MM.1S (cell line): ENCODE measurements around the gene DNAH9.

ENCODE experiments used
- DNase-seq: peaks from one replicate; pipeline ENCODE4 v3.0.0-alpha.2; 2015
- H2AFZ ChIP-seq: fragments of 300-600 bp; sonication (generic); 2 replicates; pipeline ENCODE4 v1.6.0; 2016; ENCODE audit warnings: antibody characterized with exemption, low read length
- H3F3A ChIP-seq: fragments of 300-600 bp; sonication (generic); 2 replicates; pipeline ENCODE4 v1.6.1; 2016; ENCODE audit warnings: mild to moderate bottlenecking, antibody characterized with exemption, low read length, moderate library complexity, mixed read lengths; ENCODE audit not compliant: insufficient read depth
- H3K27ac ChIP-seq: fragments of 300-600 bp; sonication (generic); 2 replicates; pipeline ENCODE4 v1.5.1; 2016; ENCODE audit warnings: mild to moderate bottlenecking, low read length
- H3K27me3 ChIP-seq: fragments of 300-600 bp; sonication (generic); replicated peaks from 2 replicates; pipeline ENCODE4 v1.6.0; 2016; ENCODE audit warnings: low read length; ENCODE audit not compliant: insufficient read depth
- H3K36me3 ChIP-seq: fragments of 300-600 bp; sonication (generic); replicated peaks from 2 replicates; pipeline ENCODE4 v1.6.1; 2016; ENCODE audit warnings: mild to moderate bottlenecking, low read length, mixed read lengths; ENCODE audit not compliant: insufficient read depth
- H3K4me1 ChIP-seq: fragments of 300-600 bp; sonication (generic); 2 replicates; pipeline ENCODE4 v1.6.1; 2016; ENCODE audit warnings: low read length, mixed read lengths
- H3K4me2 ChIP-seq: fragments of 300-600 bp; sonication (generic); 2 replicates; pipeline ENCODE4 v1.6.0; 2016; ENCODE audit warnings: low read depth, low read length
- H3K4me3 ChIP-seq: fragments of 300-600 bp; sonication (generic); 2 replicates; pipeline ENCODE4 v1.5.1; 2016; ENCODE audit warnings: low read length, mixed read lengths
- H3K79me2 ChIP-seq: fragments of 300-600 bp; sonication (generic); 2 replicates; pipeline ENCODE4 v1.6.1; 2016; ENCODE audit warnings: mixed run types, low read length, mixed read lengths
- H3K9ac ChIP-seq: fragments of 300-600 bp; sonication (generic); 2 replicates; pipeline ENCODE4 v1.6.1; 2016; ENCODE audit warnings: low read length, mixed read lengths
- H3K9me2 ChIP-seq: fragments of 300-600 bp; sonication (generic); replicated peaks from 2 replicates; pipeline ENCODE4 v1.6.1; 2016; ENCODE audit warnings: mild to moderate bottlenecking, low read length, mixed read lengths; ENCODE audit not compliant: insufficient read depth
- H3K9me3 ChIP-seq: fragments of 300-600 bp; sonication (generic); replicated peaks from 2 replicates; pipeline ENCODE4 v1.6.1; 2016; ENCODE audit warnings: mild to moderate bottlenecking, low read length, mixed read lengths; ENCODE audit not compliant: insufficient read depth
- H4K20me1 ChIP-seq: fragments of 300-600 bp; sonication (generic); 2 replicates; pipeline ENCODE4 v1.6.1; 2016; ENCODE audit warnings: mild to moderate bottlenecking, low read length, moderate library complexity, mixed read lengths; ENCODE audit not compliant: insufficient read depth
- CTCF ChIP-seq: fragments of 300-600 bp; sonication (generic); IDR thresholded peaks from 2 replicates; pipeline ENCODE4 v1.5.1; 2016; ENCODE audit warnings: antibody characterized with exemption, low read length, mixed read lengths
- EZH2 ChIP-seq: fragments of 300-600 bp; sonication (generic); optimal IDR thresholded peaks from 2 replicates; pipeline ENCODE3; 2017; ENCODE audit warnings: low read depth, mild to moderate bottlenecking, antibody characterized with exemption, low read length, mixed read lengths
- EZH2phosphoT487 ChIP-seq: fragments of 300-600 bp; sonication (generic); IDR thresholded peaks from 2 replicates; pipeline ENCODE4 v1.6.1; 2018; ENCODE audit warnings: antibody characterized with exemption, low read length

The DNAH9 gene

GRCh38 chr17:11908711-11909146 lies 310.5 kb downstream of the DNAH9 start:
- Histone ChIP-seq H3K9me3 (no peaks in the 10 kb centered on the region), H3K27ac (no peak overlapping the region), H3K4me2 (no peak overlapping the region), H3K4me3 (no peak overlapping the region), H2AFZ (no peak overlapping the region), H3K79me2 (no peaks in the 10 kb centered on the region), H3K4me1 (no peaks in the 10 kb centered on the region), H3K27me3 (no peaks in the 10 kb centered on the region), H3K9ac (no peak overlapping the region), H3K36me3 (no peaks in the 10 kb centered on the region), H3K9me2 (no peaks in the 10 kb centered on the region), H4K20me1 (no peaks in the 10 kb centered on the region), H3F3A (no peaks in the 10 kb centered on the region)
- DNase-seq, result no peak
- TF ChIP-seq EZH2 (no peak), CTCF (no peak), EZH2phosphoT487 (no peak)

GRCh38 chr17:11909348-11909747 lies 311.1 kb downstream of the DNAH9 start:
- no peak for DNase-seq
- H4K20me1 ChIP-seq, result no peaks in the 10 kb centered on the region

GRCh38 chr17:11916091-11916490 lies 317.8 kb downstream of the DNAH9 start:
- Histone ChIP-seq H2AFZ (no peak overlapping the region), H3K79me2 (no peaks in the 10 kb centered on the region), H3K9me3 (no peaks in the 10 kb centered on the region), H3F3A (no peaks in the 10 kb centered on the region), H3K4me1 (no peaks in the 10 kb centered on the region), H3K4me3 (no peak overlapping the region), H3K9ac (no peak overlapping the region), H3K27me3 (no peaks in the 10 kb centered on the region), H3K36me3 (no peaks in the 10 kb centered on the region), H3K27ac (no peak overlapping the region), H3K9me2 (no peaks in the 10 kb centered on the region), H3K4me2 (no peak overlapping the region), H4K20me1 (no peaks in the 10 kb centered on the region)
- DNase-seq, result no peak
- TF ChIP-seq EZH2 (no peak), CTCF (no peak), EZH2phosphoT487 (no peak)

More at GRCh38 chr17:11909348-11909747, 311.1 kb downstream of the DNAH9 start:
- Histone ChIP-seq H3K79me2 (no peaks in the 10 kb centered on the region), H3K9ac (no peak overlapping the region), H3K27ac (no peak overlapping the region), H3K4me3 (no peak overlapping the region), H3K4me1 (no peaks in the 10 kb centered on the region), H3K4me2 (no peak overlapping the region), H2AFZ (no peak overlapping the region), H3K9me3 (no peaks in the 10 kb centered on the region), H3F3A (no peaks in the 10 kb centered on the region), H3K9me2 (no peaks in the 10 kb centered on the region), H3K27me3 (no peaks in the 10 kb centered on the region), H3K36me3 (no peaks in the 10 kb centered on the region)
- TF ChIP-seq CTCF (no peak), EZH2phosphoT487 (no peak), EZH2 (no peak)
